Fibroblast of peridontal ligament (primary cell): ENCODE measurements around the gene SPECC1.
"Not testable (repeated sequence)": the region's sequence is repeated elsewhere in the genome, so short reads cannot be mapped to it uniquely, and the experiment has no call there.

Source experiments
- DNase-seq: peaks from one replicate; pipeline ENCODE4 v3.0.0-alpha.2; 2010; ENCODE audit errors: extremely low read depth

SPECC1 gene

DNA sequence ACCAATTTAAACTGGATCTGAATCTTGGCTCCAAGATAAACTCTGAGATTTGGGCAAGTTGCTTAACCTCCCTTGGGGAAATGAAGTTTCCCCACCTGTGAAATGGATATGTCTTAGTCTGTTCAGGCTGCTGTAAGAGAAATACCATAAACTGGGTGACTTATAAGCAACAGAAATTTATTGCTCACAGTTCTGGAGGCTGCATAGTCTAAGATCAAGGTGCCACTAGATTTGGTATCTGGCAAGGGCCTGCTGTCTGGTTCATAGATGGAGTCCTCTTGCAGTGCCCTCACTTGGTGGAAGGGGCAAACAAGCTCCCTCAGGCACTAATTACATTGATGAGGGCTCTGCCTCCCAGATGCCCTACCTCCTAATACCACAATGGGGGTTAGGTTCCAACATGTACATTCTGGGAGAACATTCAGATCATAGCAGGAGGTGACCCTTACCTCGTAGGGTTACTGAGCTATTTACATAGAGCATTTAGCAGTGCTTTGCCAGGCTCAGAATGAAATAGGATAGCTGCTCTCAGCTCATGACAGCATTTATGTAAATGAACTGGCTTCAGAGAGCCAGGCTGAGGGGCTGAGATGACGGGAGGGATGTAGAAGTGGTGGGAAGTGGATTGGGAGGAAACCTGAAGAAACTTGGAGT is 83.9 kb downstream of the SPECC1 start:
- DNase-seq: no peak

DNA sequence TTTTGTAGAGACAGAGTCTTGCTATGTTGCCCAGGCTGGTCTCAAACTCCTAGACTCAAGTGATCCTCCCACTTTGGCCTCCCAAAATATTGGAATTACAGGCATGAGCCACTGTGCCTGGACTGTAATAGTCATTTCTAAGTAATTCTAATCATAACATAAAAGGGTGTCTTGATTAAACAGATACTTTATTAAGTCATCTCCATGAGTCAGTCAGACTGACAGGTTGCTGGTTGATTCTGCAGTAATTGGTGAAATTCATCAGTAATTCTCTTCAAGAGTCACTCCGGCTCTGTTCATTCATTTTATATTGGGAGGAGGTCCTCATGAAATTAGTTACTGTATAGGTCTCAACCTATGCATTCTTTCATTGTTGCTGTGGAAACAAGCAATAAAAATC is 85.6 kb downstream of the SPECC1 start:
- no peak for DNase-seq

DNA sequence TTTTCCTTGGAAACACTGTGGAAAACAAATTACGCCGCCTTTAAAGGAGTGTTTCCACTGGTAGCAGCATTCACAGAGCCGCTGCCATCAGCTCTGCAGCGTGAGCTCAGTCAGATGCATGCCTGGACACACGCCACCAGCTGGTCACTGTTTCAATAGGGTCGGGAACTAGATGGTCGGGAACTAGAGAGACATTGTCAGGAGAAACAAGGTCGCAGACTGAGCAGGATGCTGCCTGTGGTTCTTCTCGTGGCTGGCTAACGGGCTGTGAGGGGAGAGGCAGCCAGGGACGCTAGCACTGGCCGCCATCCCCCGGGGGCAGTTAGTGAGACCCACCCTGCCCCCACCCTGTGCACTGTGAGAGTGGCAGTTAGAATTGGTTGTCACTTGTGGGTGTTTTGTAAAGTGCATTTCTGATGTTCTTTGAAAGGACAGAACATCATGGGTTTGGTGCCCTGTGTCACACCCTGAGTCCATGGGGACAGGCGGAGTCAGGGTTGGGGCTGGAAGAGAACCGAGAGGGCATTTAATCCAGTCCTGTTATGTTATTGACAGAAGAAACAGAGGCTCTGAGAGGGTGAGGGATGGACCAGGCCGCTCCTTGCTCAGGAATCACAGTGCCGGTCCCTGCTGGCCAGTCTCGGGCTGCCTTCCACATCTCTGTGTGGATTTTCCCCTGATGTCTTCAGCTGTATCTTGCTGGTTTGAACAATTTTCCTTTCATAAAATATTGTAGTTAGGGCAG is 86.3 kb downstream of the SPECC1 start:
- DNase-seq: peak; percentile 40

DNA sequence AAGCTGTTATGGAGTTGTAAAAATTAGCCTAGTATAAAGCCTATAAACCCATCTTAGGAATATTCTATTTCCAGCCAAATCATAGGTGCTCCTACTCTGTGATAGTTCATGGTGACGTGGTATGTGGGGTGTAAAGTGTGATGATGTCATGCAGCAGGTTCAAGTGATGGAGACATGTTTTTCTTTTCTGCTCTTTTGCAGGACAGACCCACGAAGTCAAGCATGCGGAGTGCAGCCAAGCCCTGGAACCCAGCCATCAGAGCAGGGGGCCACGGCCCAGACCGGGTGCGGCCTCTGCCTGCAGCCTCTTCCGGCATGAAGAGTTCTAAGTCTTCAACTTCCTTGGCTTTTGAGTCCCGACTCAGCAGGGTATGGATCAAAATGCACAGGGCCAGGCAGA is 87.3 kb downstream of the SPECC1 start:
- DNase-seq: no peak

DNA sequence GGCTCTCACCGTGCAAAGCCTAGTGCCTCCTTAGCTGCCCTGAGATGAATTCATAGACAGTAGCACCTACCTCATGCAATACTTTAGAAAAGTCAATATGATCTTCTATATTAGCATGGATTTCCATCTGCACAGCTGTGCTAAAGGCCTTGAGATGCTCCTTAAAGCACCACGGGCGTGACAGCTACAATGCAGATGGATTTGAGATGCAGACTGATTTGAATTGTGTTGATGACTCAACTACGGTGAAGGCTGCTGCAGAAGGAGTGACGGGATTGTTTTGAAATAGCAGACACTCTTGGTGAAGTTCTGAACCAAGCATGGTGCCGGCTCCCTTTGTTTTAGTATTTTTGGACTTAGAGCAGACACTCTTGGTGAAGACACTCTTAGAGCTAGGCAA is 88.2 kb downstream of the SPECC1 start:
- DNase-seq: no peak

DNA sequence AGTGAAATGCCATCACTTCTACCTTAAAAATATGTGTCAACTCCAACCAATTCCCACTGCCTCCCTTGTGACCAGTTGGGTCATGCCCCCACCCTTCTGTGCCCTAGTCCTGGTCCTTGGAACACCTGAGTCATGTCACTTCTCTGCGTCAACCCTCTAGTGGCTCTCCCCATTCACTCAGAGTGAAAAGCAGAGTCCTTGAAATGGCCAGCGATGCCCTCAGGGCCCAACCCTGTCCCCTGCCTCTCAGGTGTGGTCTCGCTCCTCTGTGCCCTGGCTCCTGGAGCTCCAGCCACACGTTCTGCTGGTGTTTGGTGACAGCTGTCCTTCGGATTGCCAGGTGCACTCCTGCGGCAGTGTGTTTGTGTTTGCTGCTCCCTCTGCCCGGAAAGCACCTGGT is 89.2 kb downstream of the SPECC1 start:
- DNase-seq: no peak

DNA sequence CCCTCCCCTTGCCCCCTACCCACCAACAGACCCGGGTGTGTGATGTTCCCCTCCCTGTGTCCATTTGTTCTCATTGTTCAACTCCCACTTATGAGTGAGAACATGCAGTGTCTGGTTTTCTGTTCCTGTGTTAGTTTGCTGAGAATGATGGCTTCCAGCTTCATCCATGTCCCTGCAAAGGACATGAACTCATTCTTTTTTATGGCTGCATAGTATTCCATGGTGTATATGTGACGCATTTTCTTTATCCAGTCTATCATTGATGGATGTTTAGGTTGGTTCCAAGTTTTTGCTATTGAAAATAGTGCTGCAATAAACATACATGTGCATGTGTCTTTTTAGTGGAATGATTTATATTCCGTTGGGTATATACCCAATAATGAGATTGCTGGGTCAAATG is 91.6 kb downstream of the SPECC1 start:
- not testable (repeated sequence) for DNase-seq

DNA sequence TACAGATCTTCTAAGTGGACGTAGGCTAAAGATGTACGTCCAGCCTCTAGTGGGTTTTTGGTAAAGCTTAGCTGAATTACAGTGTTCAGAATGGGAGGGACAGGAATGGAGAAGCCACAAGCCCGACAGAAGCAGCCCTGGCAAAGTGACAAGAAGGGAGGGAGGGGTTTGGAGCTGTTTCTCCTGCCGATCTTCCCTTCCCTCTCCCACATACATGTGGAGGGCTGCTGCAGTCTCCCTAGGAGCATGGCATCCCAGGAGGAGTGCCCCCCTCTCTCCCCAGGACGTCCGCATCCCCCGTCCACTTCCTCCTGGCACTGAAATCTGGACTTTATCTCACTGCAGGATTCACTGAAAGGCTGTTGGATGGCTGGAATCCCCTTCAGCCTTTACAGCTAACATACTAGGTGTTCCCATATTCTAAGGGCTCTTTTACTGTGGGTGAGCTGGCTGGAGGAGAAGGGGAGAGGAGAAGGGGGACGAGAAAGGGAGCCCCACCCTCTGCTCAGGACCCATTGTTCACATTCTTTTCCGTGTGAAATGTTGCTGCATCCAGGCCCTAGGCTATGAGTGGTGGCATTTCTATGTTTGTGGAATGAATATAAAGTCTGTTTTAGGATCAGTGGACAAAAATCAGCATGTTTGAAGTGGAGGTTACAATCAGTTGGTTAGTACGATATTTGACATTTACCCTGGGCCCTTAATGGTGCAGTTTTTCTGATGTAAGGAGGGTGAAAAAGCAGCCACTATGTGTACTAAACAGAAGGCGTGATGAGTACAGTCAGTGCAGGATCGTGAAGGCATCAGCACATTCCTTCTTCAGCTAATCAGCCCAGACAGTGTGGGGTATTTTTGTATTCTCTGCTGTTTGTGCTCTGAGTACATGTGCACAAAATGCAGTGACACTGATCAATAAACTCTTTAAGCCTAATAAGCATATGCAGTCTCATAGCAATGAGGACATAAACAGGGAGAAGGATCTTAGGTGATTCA is 94.6 kb downstream of the SPECC1 start:
- DNase-seq: no peak

DNA sequence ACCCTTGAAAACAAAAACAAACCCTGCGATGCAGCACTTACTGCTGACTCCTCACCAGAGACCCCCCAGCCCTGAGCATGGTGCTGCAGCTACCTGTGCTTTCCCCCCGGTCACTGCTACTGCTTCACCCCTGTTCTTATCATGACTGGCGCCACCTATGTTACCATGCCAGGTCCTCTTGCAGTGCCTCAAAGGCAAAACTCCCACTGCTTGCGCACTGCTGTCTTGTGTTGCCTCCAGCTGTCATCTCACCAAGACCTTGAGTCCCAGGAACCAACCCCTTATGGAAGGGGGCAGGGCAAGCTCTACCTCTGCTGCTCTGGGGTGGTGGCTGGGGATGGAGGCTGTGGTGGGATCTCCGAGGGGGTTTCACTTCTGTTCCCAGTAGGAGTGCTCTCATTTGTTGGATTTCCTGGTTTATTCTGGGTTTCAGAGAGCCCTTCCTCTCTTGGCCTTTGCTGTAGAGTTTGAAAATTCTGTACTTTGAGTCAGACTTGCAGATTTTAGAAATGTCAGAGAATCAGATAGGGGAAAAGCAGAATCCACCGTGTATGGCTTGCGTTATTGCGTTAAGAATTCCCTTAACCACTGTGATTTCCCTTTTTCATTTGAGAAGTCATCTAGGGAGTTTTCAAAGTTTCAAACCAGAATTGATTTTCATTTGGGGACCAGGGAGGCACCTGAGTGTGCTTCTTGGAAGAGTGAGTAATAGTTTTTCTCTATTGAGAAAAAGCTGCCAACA is 96.6 kb downstream of the SPECC1 start:
- DNase-seq: no peak

DNA sequence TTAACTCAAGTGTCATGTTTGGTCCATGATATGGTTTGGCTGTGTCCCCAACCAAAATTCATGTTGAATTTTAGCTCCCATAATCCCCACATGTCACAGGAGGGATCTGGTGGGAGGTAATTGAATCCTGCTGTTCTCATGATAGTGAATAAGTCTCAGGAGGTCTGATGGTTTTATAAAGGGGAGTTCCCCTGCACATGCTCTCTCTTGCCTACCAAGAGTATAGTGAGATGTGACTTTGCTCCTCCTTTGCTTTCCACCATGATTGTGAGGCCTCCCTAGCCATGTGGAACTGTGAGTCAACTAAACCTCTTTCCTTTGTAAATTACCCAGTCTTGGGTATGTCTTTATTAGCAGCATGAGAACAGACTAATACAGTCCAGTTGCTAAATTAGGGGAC is 97.3 kb downstream of the SPECC1 start:
- DNase-seq: not testable (repeated sequence)

DNA sequence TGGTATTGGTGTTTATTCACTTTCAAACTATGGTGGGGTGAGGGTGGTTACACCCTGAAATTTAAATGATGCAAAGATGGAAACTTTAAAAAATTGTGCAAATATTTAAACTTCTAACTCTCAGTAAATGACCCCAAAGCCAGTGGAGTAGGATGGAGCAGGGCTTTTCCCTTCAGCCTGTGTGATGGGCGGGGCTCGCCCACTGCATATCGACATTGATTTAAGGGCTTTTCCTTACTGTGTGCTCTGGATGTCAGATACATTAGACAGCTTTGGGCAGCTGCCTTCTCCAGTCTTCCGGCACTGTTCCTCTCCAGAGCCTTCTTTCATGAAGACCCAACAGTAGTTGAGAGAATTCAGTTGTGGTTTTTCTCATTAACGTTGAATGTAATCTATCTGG is 99.9 kb downstream of the SPECC1 start:
- no peak for DNase-seq

DNA sequence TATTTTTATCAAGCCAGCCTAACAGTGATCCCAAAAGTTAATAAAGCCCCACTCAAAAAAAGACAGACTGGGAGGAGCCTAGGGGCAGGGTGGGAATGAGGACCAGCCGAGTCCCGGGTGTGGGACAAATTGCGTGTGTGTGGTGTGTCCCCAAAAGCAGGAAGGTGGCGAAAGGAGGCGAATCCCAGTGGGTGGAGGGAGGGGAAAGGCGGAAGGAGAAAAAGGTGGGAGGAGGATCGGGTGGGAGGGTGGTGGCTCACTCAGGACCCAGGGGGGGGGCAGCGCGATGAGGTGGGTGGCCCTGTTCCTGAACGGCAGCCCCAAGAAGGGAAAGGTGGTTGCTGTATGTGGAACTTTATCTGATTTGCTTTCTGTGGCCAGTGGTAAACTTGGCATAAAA is 102.4 kb downstream of the SPECC1 start:
- DNase-seq: no peak

DNA sequence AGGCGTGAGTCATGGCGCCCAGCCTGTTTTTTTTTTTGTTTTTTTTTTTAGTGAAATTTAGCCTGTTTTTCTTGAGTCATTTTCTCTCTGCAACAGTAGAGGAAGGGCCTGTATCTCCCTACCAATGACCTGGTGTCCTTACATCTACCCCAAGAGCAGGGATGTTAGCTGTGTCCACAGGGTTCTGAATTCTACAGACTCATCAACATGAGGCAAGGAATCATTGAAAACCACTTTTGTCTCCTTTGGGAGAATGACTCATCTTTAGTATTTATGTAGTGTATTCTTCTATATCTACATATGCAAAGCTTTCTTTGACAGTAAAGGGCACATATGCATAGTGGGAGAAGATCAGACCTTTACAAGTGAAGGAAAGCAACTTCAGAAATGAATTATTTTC is 105.3 kb downstream of the SPECC1 start:
- peak; percentile 46 for DNase-seq

DNA sequence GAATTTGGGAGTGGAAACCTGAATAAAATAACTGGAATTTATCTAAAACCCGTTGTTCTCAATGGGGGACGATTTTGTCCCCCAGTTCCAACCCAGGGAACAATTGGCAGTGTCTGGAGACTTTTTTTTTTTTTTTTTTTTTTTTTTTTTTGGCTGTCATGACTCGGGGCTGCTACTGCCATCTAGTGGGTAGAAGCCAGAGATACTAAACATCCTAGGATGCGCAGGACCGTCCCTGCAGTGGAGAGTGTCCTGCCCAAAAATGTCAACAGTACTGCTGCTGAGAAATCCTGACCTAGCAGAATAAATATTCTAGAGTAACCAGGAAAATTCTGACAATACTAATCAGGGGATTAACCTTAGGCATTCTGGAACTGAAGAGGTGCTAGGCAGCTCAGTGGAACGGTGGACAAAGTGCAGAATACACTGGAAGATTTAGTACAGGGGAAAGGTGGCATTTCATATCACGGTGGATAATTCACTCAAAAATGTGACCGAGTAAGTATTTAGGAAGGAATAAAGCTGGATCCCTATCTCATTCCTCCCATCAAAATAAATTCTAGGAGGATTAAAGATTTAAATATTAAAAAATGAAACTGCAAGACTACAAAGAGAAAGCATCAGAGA is 107.6 kb downstream of the SPECC1 start:
- peak; percentile 62 for DNase-seq

DNA sequence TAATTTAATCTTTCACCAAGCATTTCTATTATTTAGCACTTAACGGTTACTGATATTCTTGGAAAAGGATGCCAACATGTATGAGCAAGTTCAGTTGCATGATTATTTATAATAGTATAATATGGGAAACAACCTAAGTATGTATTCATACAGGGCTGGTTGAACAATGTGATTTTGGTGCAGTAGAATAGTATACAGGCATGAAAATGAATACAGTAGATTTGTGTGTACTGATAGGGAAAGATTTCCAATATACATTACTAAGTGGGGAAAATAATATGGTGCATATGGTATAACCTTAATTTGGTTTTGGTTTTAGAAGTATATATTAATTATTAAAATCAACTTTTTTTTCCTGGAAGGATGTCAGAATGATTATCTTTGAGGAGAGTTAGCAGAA is 109.1 kb downstream of the SPECC1 start:
- DNase-seq: no peak

DNA sequence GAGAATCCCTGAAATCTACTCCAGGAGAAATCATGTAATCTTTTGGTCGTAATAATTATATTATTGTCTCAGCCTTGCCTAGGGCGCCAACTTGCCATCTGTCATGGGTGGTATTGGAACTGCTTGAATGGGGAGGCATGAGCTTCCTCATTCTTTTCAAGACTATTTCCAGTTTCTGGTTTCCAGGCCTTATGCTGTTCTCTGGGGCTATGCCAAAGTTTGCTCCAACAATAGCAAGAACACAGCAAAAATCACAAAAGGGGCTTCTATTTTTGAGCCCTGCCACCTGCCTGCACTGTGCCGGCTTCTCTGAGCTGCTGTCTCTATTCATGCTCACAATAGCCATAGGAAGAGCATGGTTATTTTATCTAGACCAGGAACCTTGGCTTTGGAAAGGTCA is 111.7 kb downstream of the SPECC1 start:
- DNase-seq: no peak

DNA sequence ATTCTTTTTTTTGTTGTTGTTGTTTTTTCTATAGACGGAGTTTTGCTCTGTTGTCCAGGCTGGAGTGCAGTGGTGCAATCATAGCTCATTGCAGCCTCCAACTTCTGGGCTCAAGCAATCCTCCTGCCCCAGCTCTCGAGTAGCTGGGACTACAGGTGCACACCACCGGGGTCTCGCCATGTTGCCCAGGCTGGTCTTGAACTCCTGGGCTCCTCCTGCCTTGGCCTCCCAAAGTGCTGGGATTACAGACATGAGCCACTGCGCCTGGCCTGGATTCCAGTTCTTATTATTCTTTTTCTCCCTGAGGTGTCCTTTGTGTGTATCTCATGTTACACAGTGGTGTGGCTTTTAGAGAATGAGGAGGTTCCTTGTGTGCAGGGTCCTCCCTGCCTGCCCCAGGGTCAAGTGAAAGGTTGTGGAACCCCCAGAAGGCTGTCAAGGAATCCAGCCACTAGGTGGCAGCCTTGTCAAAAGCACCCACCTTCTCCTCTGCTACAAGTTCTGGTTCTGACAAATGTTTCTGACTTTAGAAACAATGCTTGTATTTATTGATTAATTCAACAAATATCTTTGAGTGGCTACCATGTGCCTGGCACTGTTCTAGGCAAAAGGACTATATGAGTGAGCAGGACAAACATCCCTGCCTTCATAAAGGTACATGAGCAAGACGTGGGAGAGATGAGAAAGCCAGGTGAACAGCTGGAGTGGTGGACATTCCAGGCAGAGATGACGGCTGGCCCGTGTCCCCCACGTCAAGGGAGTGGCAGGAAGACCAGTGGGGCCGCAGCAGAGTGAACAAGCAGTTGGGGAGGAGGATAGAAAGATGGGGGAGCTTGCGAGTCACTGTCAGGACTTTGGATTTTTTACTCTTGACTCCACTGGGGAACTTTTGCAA is 112.4 kb downstream of the SPECC1 start:
- DNase-seq: peak; percentile 78

DNA sequence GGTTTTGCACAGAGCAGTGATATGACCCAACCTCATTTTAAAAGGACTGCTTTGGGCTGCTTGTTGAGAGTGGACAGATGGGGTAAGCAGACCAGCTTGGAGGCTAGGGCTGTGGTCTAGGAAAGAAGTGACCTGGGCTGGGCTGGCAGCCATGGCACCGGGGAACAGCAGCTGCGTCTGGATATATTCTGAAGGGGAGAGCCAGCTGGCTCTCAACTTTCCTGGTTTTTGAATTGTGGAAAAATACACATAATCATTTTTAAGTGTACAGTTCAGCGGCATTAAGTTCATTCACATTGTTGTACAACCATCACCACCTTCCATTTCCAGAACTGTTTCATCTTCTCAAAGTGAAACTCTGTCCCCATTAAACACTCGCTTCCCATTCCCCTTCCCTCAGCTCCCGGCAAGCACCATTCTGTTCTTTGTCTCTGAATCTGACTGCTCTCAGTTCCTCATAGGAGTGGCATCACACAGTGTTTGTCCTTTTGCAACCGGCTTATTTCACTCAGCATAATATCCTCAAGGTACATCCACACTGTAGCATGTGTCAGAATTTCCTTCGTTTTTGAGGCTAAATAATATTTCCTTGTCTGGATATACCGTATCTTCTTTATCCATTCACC is 113.2 kb downstream of the SPECC1 start:
- no peak for DNase-seq

DNA sequence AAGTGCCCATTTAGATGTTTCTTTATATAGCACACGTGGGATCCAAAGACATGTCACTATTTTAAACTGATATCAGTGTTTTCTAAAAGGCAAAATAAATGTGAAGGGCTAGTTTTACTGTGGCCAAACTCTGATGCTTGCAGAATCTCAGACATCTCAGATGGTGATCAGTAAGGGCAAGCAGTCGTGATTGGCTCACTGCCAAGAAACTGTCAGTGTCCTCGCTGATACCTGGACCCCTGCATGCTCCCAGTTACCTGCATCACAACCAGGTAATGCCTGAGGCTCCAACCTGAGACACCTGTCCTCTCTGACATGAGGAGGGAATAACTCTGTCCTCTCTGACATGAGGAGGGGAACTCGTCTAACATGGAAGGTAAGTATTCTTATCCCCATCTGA is 114.0 kb downstream of the SPECC1 start:
- no peak for DNase-seq

DNA sequence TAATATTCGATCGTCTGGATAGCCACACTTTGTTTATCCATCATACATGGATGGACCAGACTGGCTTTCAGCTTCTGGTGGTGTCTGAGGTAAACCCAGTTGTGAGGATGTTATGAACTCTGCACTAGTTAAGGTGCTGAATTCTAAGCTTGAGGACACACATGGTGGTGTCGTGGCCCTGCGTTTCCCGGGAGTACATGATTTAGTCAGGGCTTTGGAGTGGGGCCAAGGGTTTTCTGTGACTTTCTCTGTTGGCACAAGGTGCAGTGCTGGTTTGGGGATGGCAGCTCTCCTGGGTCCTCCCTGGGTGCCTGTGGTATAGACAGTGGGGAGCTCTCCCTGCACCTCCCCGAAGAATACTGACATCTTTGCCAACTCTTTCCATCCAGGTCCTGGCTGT is 116.6 kb downstream of the SPECC1 start:
- no peak for DNase-seq
